ENCODE measurements around the gene GPR18.
"Not testable (repeated sequence)": the region's sequence is repeated elsewhere in the genome, so short reads cannot be mapped to it uniquely, and the experiment has no call there.

The GPR18 gene

GRCh38 chr13:99211421-99212035 is 46.7 kb downstream of the GPR18 start:
- peaks cover 85% of the 10 kb centered on the region for H3K79me2 ChIP-seq (ENCODE audit: insufficient read depth, low read length)
- no peaks in the 10 kb centered on the region for H3K36me3 ChIP-seq (ENCODE audit: low read length)
- H3K9me2 ChIP-seq (replicated peaks; ENCODE audit: insufficient read depth, low read length): no peaks in the 10 kb centered on the region
- H3K9ac ChIP-seq (ENCODE audit: low read length): no peak overlapping the region
- H3K27me3 ChIP-seq (ENCODE audit: low read length): no peaks in the 10 kb centered on the region
- H3K4me3 ChIP-seq (ENCODE audit: insufficient read depth, low read length, poor library complexity, severe bottlenecking): no peak overlapping the region
- no peak overlapping the region for H2AFZ ChIP-seq (ENCODE audit: low read depth, low read length, severe bottlenecking)
- H3K4me2 ChIP-seq (ENCODE audit: low read depth, low read length, poor library complexity, severe bottlenecking): no peak overlapping the region
- H4K20me1 ChIP-seq (ENCODE audit: low read depth, low read length): peaks cover 18% of the 10 kb centered on the region; the same call in 1 of the 2 replicates
- H3K27ac ChIP-seq (ENCODE audit: low read depth, low read length): no peak overlapping the region
- H3F3A ChIP-seq (ENCODE audit: insufficient read depth): no peaks in the 10 kb centered on the region
- no peak for TF ChIP-seq CTCF (IDR thresholded peaks at IDR 0.05; ENCODE audit: insufficient read depth, low read length, poor library complexity, severe bottlenecking)
- H3K9me3 ChIP-seq (ENCODE audit: insufficient read depth, low read length): no peaks in the 10 kb centered on the region

- not testable (repeated sequence) for H3K9me2 ChIP-seq (replicated peaks; ENCODE audit: insufficient read depth, low read length); H2AFZ ChIP-seq (ENCODE audit: low read depth, low read length, severe bottlenecking); H3K4me3 ChIP-seq (ENCODE audit: insufficient read depth, low read length, poor library complexity, severe bottlenecking); H3K27me3 ChIP-seq (ENCODE audit: low read length); H3K27ac ChIP-seq (ENCODE audit: low read depth, low read length); H3K36me3 ChIP-seq (ENCODE audit: low read length); H3K4me2 ChIP-seq (ENCODE audit: low read depth, low read length, poor library complexity, severe bottlenecking); H3K9ac ChIP-seq (ENCODE audit: low read length); H3F3A ChIP-seq (ENCODE audit: insufficient read depth); H3K9me3 ChIP-seq (ENCODE audit: insufficient read depth, low read length)
- Histone ChIP-seq H4K20me1 (ENCODE audit: low read depth, low read length) (peaks cover 23% of the 10 kb centered on the region), H3K79me2 (ENCODE audit: insufficient read depth, low read length) (peaks cover 88% of the 10 kb centered on the region)
These were observed 47.6 kb downstream of the GPR18 start for GRCh38 chr13:99210627-99211026.

GRCh38 chr13:99208845-99209527 is 49.2 kb downstream of the GPR18 start:
- Histone ChIP-seq H3K4me2 (ENCODE audit: low read depth, low read length, poor library complexity, severe bottlenecking) (no peak overlapping the region), H3K27ac (ENCODE audit: low read depth, low read length) (no peak overlapping the region), H3F3A (ENCODE audit: insufficient read depth) (no peaks in the 10 kb centered on the region), H2AFZ (ENCODE audit: low read depth, low read length, severe bottlenecking) (no peak overlapping the region), H3K79me2 (ENCODE audit: insufficient read depth, low read length) (peaks cover 82% of the 10 kb centered on the region), H4K20me1 (ENCODE audit: low read depth, low read length) (peaks cover 26% of the 10 kb centered on the region), H3K4me3 (ENCODE audit: insufficient read depth, low read length, poor library complexity, severe bottlenecking) (no peak overlapping the region), H3K9me2 (replicated peaks; ENCODE audit: insufficient read depth, low read length) (no peaks in the 10 kb centered on the region), H3K36me3 (ENCODE audit: low read length) (peaks cover 4% of the 10 kb centered on the region; the same call in 1 of the 2 replicates), H3K9me3 (ENCODE audit: insufficient read depth, low read length) (no peaks in the 10 kb centered on the region), H3K27me3 (ENCODE audit: low read length) (no peaks in the 10 kb centered on the region), H3K9ac (ENCODE audit: low read length) (no peak overlapping the region)
- TF ChIP-seq EZH2phosphoT487 (conservative IDR thresholded peaks at IDR 0.05; ENCODE audit: low read length) (no peak), CTCF (IDR thresholded peaks at IDR 0.05; ENCODE audit: insufficient read depth, low read length, poor library complexity, severe bottlenecking) (no peak)

GRCh38 chr13:99208185-99208584 is 50.0 kb downstream of the GPR18 start:
- Histone ChIP-seq H3K9ac (ENCODE audit: low read length) (no peak overlapping the region), H3F3A (ENCODE audit: insufficient read depth) (peaks cover 7% of the 10 kb centered on the region), H3K36me3 (ENCODE audit: low read length) (peaks cover 4% of the 10 kb centered on the region; the same call in 1 of the 2 replicates), H3K27me3 (ENCODE audit: low read length) (no peaks in the 10 kb centered on the region), H3K79me2 (ENCODE audit: insufficient read depth, low read length) (peaks cover 84% of the 10 kb centered on the region), H3K4me2 (ENCODE audit: low read depth, low read length, poor library complexity, severe bottlenecking) (no peak overlapping the region), H3K9me3 (ENCODE audit: insufficient read depth, low read length) (no peaks in the 10 kb centered on the region), H3K4me3 (ENCODE audit: insufficient read depth, low read length, poor library complexity, severe bottlenecking) (no peak overlapping the region), H3K27ac (ENCODE audit: low read depth, low read length) (no peak overlapping the region), H3K9me2 (replicated peaks; ENCODE audit: insufficient read depth, low read length) (no peaks in the 10 kb centered on the region), H4K20me1 (ENCODE audit: low read depth, low read length) (peaks cover 32% of the 10 kb centered on the region), H2AFZ (ENCODE audit: low read depth, low read length, severe bottlenecking) (no peak overlapping the region)
- TF ChIP-seq EZH2phosphoT487 (conservative IDR thresholded peaks at IDR 0.05; ENCODE audit: low read length) (no peak), CTCF (IDR thresholded peaks at IDR 0.05; ENCODE audit: insufficient read depth, low read length, poor library complexity, severe bottlenecking) (no peak)
